BE2C (cell line): ENCODE measurements around the gene CARMIL3.

Source experiments
- DNase-seq: peaks from one replicate; pipeline ENCODE4 v3.0.0-alpha.2; 2020
- H3K27me3 ChIP-seq: fragments of 250-450 bp; sonication (Bioruptor Pico); 2 replicates; pipeline ENCODE4 v1.5.1; 2020; ENCODE audit warnings: mild to moderate bottlenecking
- H3K36me3 ChIP-seq: fragments of 250-450 bp; sonication (Bioruptor Pico); 2 replicates; pipeline ENCODE4 v1.5.1; 2020; ENCODE audit warnings: mild to moderate bottlenecking
- H3K4me1 ChIP-seq: fragments of 250-450 bp; sonication (Bioruptor Pico); 2 replicates; pipeline ENCODE4 v1.5.1; 2020
- H3K4me3 ChIP-seq: 2 replicates; pipeline ENCODE4 v1.5.1; 2011; ENCODE audit warnings: low read depth, low read length
- H3K9me3 ChIP-seq: fragments of 250-450 bp; sonication (Bioruptor Pico); 2 replicates; pipeline ENCODE4 v1.5.1; 2020
- CTCF ChIP-seq: IDR thresholded peaks from 2 replicates; pipeline ENCODE4 v1.5.1; 2012; ENCODE audit warnings: mild to moderate bottlenecking, low read depth, low read length

Gene CARMIL3

GRCh38 chr14:24065408-24065807 lies 13.6 kb downstream of the CARMIL3 start:
- DNase-seq, result no peak
- no peak for TF ChIP-seq CTCF
- H3K9me3 ChIP-seq, result no peaks in the 10 kb centered on the region
- H3K4me1 ChIP-seq, result no peaks in the 10 kb centered on the region
- no peak overlapping the region for H3K4me3 ChIP-seq
- no peaks in the 10 kb centered on the region for H3K27me3 ChIP-seq
- H3K36me3 ChIP-seq, result no peaks in the 10 kb centered on the region

GRCh38 chr14:24066496-24067132 lies 14.8 kb downstream of the CARMIL3 start:
- Histone ChIP-seq H3K4me1 (no peaks in the 10 kb centered on the region), H3K36me3 (no peaks in the 10 kb centered on the region), H3K27me3 (no peaks in the 10 kb centered on the region), H3K9me3 (no peaks in the 10 kb centered on the region), H3K4me3 (no peak overlapping the region)
- DNase-seq, result no peak
- no peak for TF ChIP-seq CTCF

GRCh38 chr14:24067133-24068082 lies 15.6 kb downstream of the CARMIL3 start:
- DNase-seq, result no peak
- no peak overlapping the region for H3K4me3 ChIP-seq
- no peaks in the 10 kb centered on the region for H3K36me3 ChIP-seq
- H3K9me3 ChIP-seq, result no peaks in the 10 kb centered on the region
- no peak for TF ChIP-seq CTCF
- H3K4me1 ChIP-seq, result no peaks in the 10 kb centered on the region
- no peaks in the 10 kb centered on the region for H3K27me3 ChIP-seq

- Histone ChIP-seq H3K4me1 (no peaks in the 10 kb centered on the region), H3K27me3 (no peaks in the 10 kb centered on the region), H3K4me3 (no peak overlapping the region), H3K36me3 (no peaks in the 10 kb centered on the region), H3K9me3 (no peaks in the 10 kb centered on the region)
- no peak for TF ChIP-seq CTCF
- DNase-seq, result no peak
Observed at GRCh38 chr14:24068711-24069410, 17.1 kb downstream of the CARMIL3 start.

GRCh38 chr14:24069411-24069735 lies 17.6 kb downstream of the CARMIL3 start:
- no peak for DNase-seq
- Histone ChIP-seq H3K9me3 (no peaks in the 10 kb centered on the region), H3K4me1 (no peaks in the 10 kb centered on the region), H3K4me3 (no peak overlapping the region), H3K27me3 (no peaks in the 10 kb centered on the region), H3K36me3 (no peaks in the 10 kb centered on the region)
- no peak for TF ChIP-seq CTCF
